Stimulated activated CD4-positive, alpha-beta T cell treated with anti-CD3 and anti-CD28 coated beads, Interleukin-4, amount 100 ng/mL, for 48 hours (primary cell): Measurements from ENCODE around the gene DOCK4.

Experiments
- DNase-seq, 2 donors: peaks; one replicate each; pipeline ENCODE4 v3.0.0-alpha.2; 2020; ENCODE audit warnings: low read depth in 2 of 2

The DOCK4 gene

GRCh38 chr7:112007185-112007584 lies 199.0 kb downstream of the DOCK4 start:
- no peak for DNase-seq

GRCh38 chr7:112006071-112006470 lies 200.1 kb downstream of the DOCK4 start:
- no peak for DNase-seq

GRCh38 chr7:112005205-112005775 lies 200.9 kb downstream of the DOCK4 start:
- DNase-seq, result no peak

GRCh38 chr7:112001091-112001826 lies 204.9 kb downstream of the DOCK4 start:
- DNase-seq, result no peak

GRCh38 chr7:111998326-111998725 lies 207.9 kb downstream of the DOCK4 start:
- no peak for DNase-seq

GRCh38 chr7:111997546-111997945 lies 208.7 kb downstream of the DOCK4 start:
- DNase-seq, result no peak

- DNase-seq, result no peak
Measured at GRCh38 chr7:111992601-111993000, 213.6 kb downstream of the DOCK4 start.

- no peak for DNase-seq
Measured at GRCh38 chr7:111990643-111991042, 215.6 kb downstream of the DOCK4 start.

GRCh38 chr7:111987886-111988285 lies 218.3 kb downstream of the DOCK4 start:
- no peak for DNase-seq

GRCh38 chr7:111987115-111987826 lies 218.9 kb downstream of the DOCK4 start:
- no peak for DNase-seq

GRCh38 chr7:111986601-111987000 lies 219.6 kb downstream of the DOCK4 start:
- DNase-seq, result no peak

- no peak for DNase-seq
Measured at GRCh38 chr7:111985798-111986197, 220.4 kb downstream of the DOCK4 start.

GRCh38 chr7:111982804-111983203 lies 223.4 kb downstream of the DOCK4 start:
- DNase-seq, result no peak

GRCh38 chr7:111982133-111982532 lies 224.1 kb downstream of the DOCK4 start:
- no peak for DNase-seq

- no peak for DNase-seq
Measured at GRCh38 chr7:111980725-111981124, 225.5 kb downstream of the DOCK4 start.

GRCh38 chr7:111975346-111975745 lies 230.9 kb downstream of the DOCK4 start:
- no peak for DNase-seq

GRCh38 chr7:111960984-111961383 lies 245.2 kb downstream of the DOCK4 start:
- DNase-seq, result no peak

GRCh38 chr7:111958896-111959295 lies 247.3 kb downstream of the DOCK4 start:
- DNase-seq, result no peak

GRCh38 chr7:111958431-111958830 lies 247.8 kb downstream of the DOCK4 start:
- DNase-seq, result no peak

GRCh38 chr7:111955616-111956015 lies 250.6 kb downstream of the DOCK4 start:
- no peak for DNase-seq

GRCh38 chr7:111954474-111955381 lies 251.5 kb downstream of the DOCK4 start:
- no peak for DNase-seq

- no peak for DNase-seq
Measured at GRCh38 chr7:111954056-111954455, 252.1 kb downstream of the DOCK4 start.
